ENCODE results near the gene MESP2. TPM values are rescaled to one million over a fixed set of nuclear protein-coding genes. Genes with fewer than 3 reads are reported as not detected.
A peak's percentile ranks its signal among the peaks of the same experiment; 100 is the strongest.

MESP2 gene
- total and polyA plus RNA-seq, 2 of the 13 experiments (the other 11 are each of a cell fraction or from before 2014, with no cell fraction given), result not detected

DNA sequence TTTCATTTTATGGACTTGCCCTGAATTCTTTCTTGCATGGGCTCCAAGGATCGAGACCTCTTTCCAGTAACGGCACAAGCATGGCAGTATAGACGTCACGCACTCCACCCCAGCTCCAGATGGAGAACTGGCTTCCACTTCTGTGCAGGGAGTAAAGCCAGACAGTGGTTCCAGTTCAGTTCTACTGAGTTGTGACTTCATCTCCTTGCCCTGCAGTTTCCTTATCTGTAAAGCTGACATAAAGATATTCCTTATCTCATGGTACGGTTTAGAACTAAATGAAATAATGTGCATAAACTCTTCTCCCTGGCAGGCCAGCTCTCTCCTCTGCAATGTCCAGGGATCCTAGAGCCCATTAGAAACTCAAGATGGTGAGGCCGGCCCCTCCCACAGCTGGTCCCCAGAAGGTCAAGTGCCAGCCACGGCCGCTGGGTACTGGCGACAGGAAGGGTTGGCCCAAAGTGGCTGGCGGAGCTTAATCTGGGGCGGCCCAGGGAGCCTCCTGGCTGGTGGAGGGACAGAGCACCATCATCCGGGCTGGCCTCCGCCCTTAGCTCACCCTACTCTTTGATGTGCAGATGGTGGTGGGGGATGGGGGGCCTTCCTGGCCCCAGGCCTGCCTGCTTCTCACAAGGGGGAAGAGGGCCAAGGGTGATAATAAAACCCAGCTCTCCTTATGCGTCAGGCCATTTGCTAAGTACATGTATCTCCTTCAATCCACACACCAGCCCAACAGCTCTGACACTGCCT is 7.2 kb downstream of the MESP2 start:
- Histone ChIP-seq H3K79me2 (ENCODE audit: insufficient read depth, low read length) (no peaks in the 10 kb centered on the region), H2AFZ (ENCODE audit: low read length) (no peak overlapping the region), H3K9me3 (ENCODE audit: low read length) (no peaks in the 10 kb centered on the region), H3K4me2 (ENCODE audit: low read depth, low read length) (no peak overlapping the region), H3K4me3 (replicated peaks in 1 of 3; ENCODE audit: insufficient read depth in 1 of 3, low read depth in 2 of 3, low read length in 3 of 3) (no peak overlapping the region), H3K36me3 (replicated peaks in 1 of 2; ENCODE audit: control insufficient read depth in 1 of 2, insufficient read depth in 2 of 2, low read length in 2 of 2) (peaks cover 3 to 26% of the 10 kb centered on the region in 2 experiments; a peak in 4 of 5 replicates), H4K20me1 (ENCODE audit: insufficient read depth, low read length) (no peaks in the 10 kb centered on the region; the same call in 1 of the 2 replicates), H3K27me3 (ENCODE audit: control insufficient read depth in 1 of 2, insufficient read depth in 2 of 2, low read length in 2 of 2) (peaks cover 0 to 2% of the 10 kb centered on the region in 2 experiments; a peak in 3 of 5 replicates), H3K27ac (ENCODE audit: extremely low read length, insufficient read depth, low read length) (no peak overlapping the region), H3K4me1 (ENCODE audit: insufficient read depth, low read length) (peaks cover 73% of the 10 kb centered on the region), H3K9ac (ENCODE audit: insufficient read depth, low read depth, low read length) (no peak overlapping the region)
- intact Hi-C loops (cut with micrococcal nuclease; ENCODE audit: unreplicated experiment) (no loop called here), in situ Hi-C loops (cut with HindIII; ENCODE audit: extremely low pct_ligation_motif_present, low pct_unique_long_range_greater_than_20kb) (no loop called here)
- peak; percentile 8 for ATAC-seq
- 96% methylated on average over 7 of the region's 14 CpGs for WGBS (ENCODE audit: low lambda C conversion rate)
- ChIA-PET POLR2A (interaction anchor here (1.5 kb wide), 1 partner anchor 32 kb away, joined by 5 read pairs; the partner anchor contains the start of gene ANPEP), CTCF (ENCODE audit: low intra/inter-chr PET ratio, low total read pairs) (no interaction called here)
- BruUV-seq (replicated peaks), result no TSS peak
- no peak for FAIRE-seq
- DNase-seq (ENCODE audit: low spot score), result no peak
- no peak for TF ChIP-seq ATF1 (CRISPR knock-in tag; IDR thresholded peaks at IDR 0.05)
- no peak for TF ChIP-seq ZNF33B (CRISPR knock-in tag; IDR thresholded peaks at IDR 0.05)
- TF ChIP-seq, protein P1, sequence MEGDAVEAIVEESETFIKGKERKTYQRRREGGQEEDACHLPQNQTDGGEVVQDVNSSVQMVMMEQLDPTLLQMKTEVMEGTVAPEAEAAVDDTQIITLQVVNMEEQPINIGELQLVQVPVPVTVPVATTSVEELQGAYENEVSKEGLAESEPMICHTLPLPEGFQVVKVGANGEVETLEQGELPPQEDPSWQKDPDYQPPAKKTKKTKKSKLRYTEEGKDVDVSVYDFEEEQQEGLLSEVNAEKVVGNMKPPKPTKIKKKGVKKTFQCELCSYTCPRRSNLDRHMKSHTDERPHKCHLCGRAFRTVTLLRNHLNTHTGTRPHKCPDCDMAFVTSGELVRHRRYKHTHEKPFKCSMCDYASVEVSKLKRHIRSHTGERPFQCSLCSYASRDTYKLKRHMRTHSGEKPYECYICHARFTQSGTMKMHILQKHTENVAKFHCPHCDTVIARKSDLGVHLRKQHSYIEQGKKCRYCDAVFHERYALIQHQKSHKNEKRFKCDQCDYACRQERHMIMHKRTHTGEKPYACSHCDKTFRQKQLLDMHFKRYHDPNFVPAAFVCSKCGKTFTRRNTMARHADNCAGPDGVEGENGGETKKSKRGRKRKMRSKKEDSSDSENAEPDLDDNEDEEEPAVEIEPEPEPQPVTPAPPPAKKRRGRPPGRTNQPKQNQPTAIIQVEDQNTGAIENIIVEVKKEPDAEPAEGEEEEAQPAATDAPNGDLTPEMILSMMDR (CRISPR knock-in tag; IDR thresholded peaks at IDR 0.05), result no peak
- TF ChIP-seq ZNF496 (CRISPR knock-in tag; IDR thresholded peaks at IDR 0.05; ENCODE audit: insufficient replicate concordance), result no peak
- TF ChIP-seq ZNF737 (CRISPR knock-in tag; IDR thresholded peaks at IDR 0.05; ENCODE audit: borderline replicate concordance), result no peak
- no peak for TF ChIP-seq MATR3 (CRISPR knock-in tag; IDR thresholded peaks at IDR 0.05)
